Activated CD8-positive, alpha-beta memory T cell treated with anti-CD3 and anti-CD28 coated beads, Interleukin-2, amount 10 ng/mL, durations not matched to agents 7 days and 5 days (primary cell): ENCODE results near the gene ZSWIM3. TPM values are rescaled to one million over a fixed set of nuclear protein-coding genes. Genes with fewer than 3 reads are reported as not detected.

Source experiments
- ATAC-seq: fragments of 150-1000 bp; cut with Tn5 transposase; one replicate; pipeline ENCODE4 v1.10.0; 2021; ENCODE audit warnings: moderate library complexity
- CTCF ChIA-PET: fragments of 350-600 bp; sonication (Branson Sonifier 250); formaldehyde crosslinking; loops from one replicate; lab custom pipeline; 2021; ENCODE audit warnings: antibody characterized with exemption; lab: Charles Lee
- DNase-seq: peaks from one replicate; pipeline ENCODE4 v3.0.0-alpha.2; 2020
- H3K27ac Mint-ChIP-seq: one replicate; pipeline ENCODE4 v1.8.0; 2021; ENCODE audit warnings: mild to moderate bottlenecking, mixed read lengths
- H3K27me3 Mint-ChIP-seq: one replicate; pipeline ENCODE4 v1.8.0; 2021; ENCODE audit warnings: mixed read lengths
- H3K36me3 Mint-ChIP-seq: one replicate; pipeline ENCODE4 v1.8.0; 2021; ENCODE audit warnings: mild to moderate bottlenecking, mixed read lengths
- H3K4me1 Mint-ChIP-seq: one replicate; pipeline ENCODE4 v1.8.0; 2021; ENCODE audit warnings: mixed read lengths
- H3K4me3 Mint-ChIP-seq: one replicate; pipeline ENCODE4 v1.8.0; 2021; ENCODE audit warnings: mild to moderate bottlenecking, moderate library complexity, mixed read lengths
- H3K9me3 Mint-ChIP-seq: one replicate; pipeline ENCODE4 v1.8.0; 2022; ENCODE audit warnings: low read depth, mixed read lengths
- total RNA-seq, 2 experiments: library from RNA; stranded (reverse); gene quantifications; one replicate each; pipeline ENCODE4 v1.2.3, GENCODE V29; 2021

ZSWIM3 gene
- total RNA-seq, 2 experiments from 2014 or later, result 4.5 to 6.5 TPM

- DNase-seq (no peak), ATAC-seq (no peak)
- Mint-ChIP-seq H3K9me3 (no peaks in the 10 kb centered on the region), H3K27me3 (peaks cover 6% of the 10 kb centered on the region), H3K4me1 (peaks cover 15% of the 10 kb centered on the region), H3K4me3 (peak overlapping the region; percentile 70), H3K27ac (no peak overlapping the region), H3K36me3 (peaks cover 1% of the 10 kb centered on the region)
- CTCF ChIA-PET, result interaction anchor here (2.9 kb wide), 1 partner anchor 11 kb away, joined by 11 read pairs; no protein-coding TSS in a partner anchor
These were observed 22.1 kb upstream of the ZSWIM3 start for GRCh38 chr20:45835329-45835765.

DNA sequence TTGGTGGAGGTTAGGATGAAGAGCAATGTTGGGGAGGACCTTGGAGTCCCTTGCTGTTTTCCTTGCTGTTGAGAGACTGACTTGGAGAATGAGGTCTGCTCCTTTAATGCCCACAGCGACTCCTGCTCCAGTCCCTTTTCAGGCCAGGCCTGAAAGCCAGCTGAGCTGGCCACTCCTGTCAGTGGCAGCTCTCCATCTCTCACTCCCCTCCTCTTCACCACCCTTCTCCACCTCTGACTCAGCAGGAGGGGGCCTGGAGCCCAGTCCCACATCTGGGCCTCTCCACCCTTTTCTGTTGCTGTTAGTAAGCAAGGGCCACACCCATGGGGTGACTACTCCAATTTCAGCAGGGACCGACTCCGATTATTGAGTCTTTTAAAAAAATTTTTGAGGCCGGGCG, 21.6 kb upstream of the ZSWIM3 start:
- Mint-ChIP-seq H3K27me3 (peaks cover 2% of the 10 kb centered on the region), H3K4me1 (peaks cover 15% of the 10 kb centered on the region), H3K9me3 (no peaks in the 10 kb centered on the region), H3K36me3 (peaks cover 1% of the 10 kb centered on the region), H3K4me3 (no peak overlapping the region), H3K27ac (no peak overlapping the region)
- ATAC-seq (no peak), DNase-seq (no peak)
- CTCF ChIA-PET, result interaction anchor here (2.9 kb wide), 1 partner anchor 12 kb away, joined by 11 read pairs; no protein-coding TSS in a partner anchor

DNA sequence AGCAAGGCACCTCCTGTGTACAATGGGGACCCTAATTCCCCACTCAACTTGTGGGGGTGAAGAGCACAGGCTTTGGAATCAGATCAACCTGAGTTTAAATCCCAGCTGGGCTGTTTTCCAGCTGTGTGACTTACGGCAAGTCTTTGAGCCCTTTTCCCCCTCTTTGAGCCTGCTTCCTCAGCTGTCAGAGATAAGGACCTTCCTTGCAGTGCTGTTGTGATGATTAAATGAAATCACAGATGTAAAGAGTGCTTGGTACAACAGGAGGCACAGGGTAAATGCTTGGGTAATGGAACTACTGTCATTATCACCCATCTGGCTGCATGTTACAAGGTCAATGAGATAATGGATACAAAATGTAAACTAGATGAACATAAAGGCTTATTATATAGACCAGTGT, 20.6 kb upstream of the ZSWIM3 start:
- Mint-ChIP-seq H3K4me1 (peaks cover 15% of the 10 kb centered on the region), H3K4me3 (no peak overlapping the region), H3K27ac (no peak overlapping the region), H3K36me3 (peaks cover 1% of the 10 kb centered on the region), H3K9me3 (no peaks in the 10 kb centered on the region), H3K27me3 (peaks cover 2% of the 10 kb centered on the region)
- CTCF ChIA-PET, result no interaction called here
- no peak for ATAC-seq
- DNase-seq, result no peak

- H3K4me3 Mint-ChIP-seq, result no peak overlapping the region
- peaks cover 7% of the 10 kb centered on the region for H3K36me3 Mint-ChIP-seq
- DNase-seq (no peak), ATAC-seq (no peak)
- CTCF ChIA-PET, result interaction anchor here (1.0 kb wide), 1 partner anchor 112 kb away, joined by 3 read pairs; no protein-coding TSS in a partner anchor
- no peaks in the 10 kb centered on the region for H3K27me3 Mint-ChIP-seq
- H3K4me1 Mint-ChIP-seq, result peaks cover 6% of the 10 kb centered on the region
- no peaks in the 10 kb centered on the region for H3K9me3 Mint-ChIP-seq
- H3K27ac Mint-ChIP-seq, result no peak overlapping the region
These were observed 16.7 kb upstream of the ZSWIM3 start for GRCh38 chr20:45840700-45841198.

DNA sequence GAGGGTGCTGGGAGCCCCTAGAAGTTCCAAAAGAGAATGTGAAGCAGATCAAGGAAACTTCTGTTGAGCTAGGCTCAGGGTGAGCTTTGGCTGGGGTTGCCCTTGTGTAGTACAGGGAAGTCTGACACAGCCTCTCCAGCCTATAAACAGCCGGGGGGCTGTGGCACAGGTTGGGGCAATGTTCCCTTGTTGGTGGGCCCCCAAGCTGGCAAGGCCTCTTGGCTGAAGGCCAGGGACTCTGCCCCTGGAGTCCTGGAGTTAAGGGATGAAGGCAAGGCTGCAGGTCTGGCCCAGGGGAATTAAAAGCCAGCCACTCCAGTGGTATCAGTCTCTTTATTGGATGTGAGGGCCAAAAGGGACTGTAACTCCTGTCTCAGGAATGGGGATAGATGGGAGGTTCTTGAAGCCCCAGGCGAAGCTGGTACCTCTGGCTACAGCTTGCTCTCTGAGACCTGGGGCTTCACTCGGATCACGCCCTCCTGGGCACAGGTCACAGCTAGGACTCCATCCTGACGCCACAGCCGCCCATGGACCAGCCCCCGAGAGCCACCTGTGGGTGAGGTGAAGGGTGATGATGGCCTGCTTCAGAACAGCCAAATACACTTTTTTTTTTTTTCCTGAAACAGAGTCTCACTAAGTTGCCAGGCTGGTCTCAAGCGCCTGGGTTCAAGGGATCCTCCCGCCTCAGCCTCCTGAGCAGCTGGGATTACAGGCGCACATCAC, 15.8 kb upstream of the ZSWIM3 start:
- CTCF ChIA-PET, result interaction anchor here (1.0 kb wide), 1 partner anchor 111 kb away, joined by 3 read pairs; no protein-coding TSS in a partner anchor
- H3K36me3 Mint-ChIP-seq, result peaks cover 6% of the 10 kb centered on the region
- DNase-seq (no peak), ATAC-seq (no peak)
- no peak overlapping the region for H3K27ac Mint-ChIP-seq
- H3K27me3 Mint-ChIP-seq, result no peaks in the 10 kb centered on the region
- H3K4me3 Mint-ChIP-seq, result no peak overlapping the region
- H3K4me1 Mint-ChIP-seq, result peaks cover 6% of the 10 kb centered on the region
- no peaks in the 10 kb centered on the region for H3K9me3 Mint-ChIP-seq

DNA sequence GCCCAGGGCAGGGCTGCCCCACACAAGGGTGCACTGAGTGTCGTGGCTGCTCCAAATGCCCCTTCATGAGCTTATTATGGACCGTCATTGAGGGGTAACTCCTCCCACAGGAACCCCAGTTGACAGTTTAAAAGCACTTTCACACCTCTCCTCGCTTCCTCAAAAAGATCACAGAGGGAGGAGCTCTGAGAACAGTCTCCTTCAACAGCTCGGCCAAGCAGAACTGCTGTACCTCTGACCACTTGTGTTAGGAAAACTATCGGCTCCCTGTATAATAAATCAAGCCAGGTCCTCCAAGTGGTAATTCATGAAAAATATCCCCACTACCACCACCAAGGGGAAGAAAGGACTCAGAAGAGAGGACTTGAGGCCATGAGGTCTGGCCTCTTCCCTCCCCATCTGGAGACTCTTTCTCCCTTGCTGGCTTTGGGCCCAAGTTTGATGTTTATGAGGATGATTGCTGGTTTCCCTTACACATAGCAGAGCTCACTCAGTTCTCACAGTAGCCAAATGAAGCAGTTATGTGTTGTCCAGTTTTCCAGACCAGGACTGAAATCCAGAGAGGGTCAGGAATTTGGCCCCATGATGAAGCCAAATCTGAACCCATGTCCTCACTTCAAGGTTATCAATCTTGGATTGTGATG, 15.1 kb upstream of the ZSWIM3 start:
- Mint-ChIP-seq H3K4me1 (peaks cover 6% of the 10 kb centered on the region), H3K27me3 (no peaks in the 10 kb centered on the region), H3K27ac (peak overlapping the region; percentile 38), H3K9me3 (no peaks in the 10 kb centered on the region), H3K36me3 (peaks cover 5% of the 10 kb centered on the region), H3K4me3 (no peak overlapping the region)
- CTCF ChIA-PET, result interaction anchor here (1.0 to 1.5 kb wide), 2 partner anchors 16 to 19 kb away, joined by 3 to 4 read pairs; no protein-coding TSS in a partner anchor
- no peak for DNase-seq
- ATAC-seq, result peak; percentile 33

DNA sequence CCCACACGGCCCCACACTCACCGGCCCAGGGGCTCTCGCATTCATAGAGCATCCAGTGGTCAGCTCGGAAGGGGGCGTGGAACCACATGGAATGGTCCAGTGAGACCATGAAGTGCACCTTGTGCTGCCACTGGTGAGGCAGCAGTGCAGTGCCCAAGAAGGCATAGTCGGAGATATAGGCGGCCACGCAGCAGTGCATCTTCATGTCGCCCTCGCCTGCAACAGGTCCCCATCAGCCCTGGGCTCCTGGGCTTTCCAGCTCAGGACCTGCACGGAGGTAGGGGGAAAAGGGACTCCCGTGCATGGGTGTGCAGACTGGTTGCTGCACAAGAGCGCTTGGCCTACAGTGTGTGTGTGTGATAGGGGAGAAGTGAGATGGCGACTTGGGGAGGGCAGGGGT, 13.9 kb upstream of the ZSWIM3 start:
- no peaks in the 10 kb centered on the region for H3K9me3 Mint-ChIP-seq
- no peaks in the 10 kb centered on the region for H3K27me3 Mint-ChIP-seq
- ATAC-seq, result no peak
- no peak overlapping the region for H3K4me3 Mint-ChIP-seq
- H3K36me3 Mint-ChIP-seq, result peaks cover 5% of the 10 kb centered on the region
- no peak for DNase-seq
- no peak overlapping the region for H3K27ac Mint-ChIP-seq
- CTCF ChIA-PET, result interaction anchor here (1.5 kb wide), 1 partner anchor 17 kb away, joined by 3 read pairs; no protein-coding TSS in a partner anchor
- peaks cover 6% of the 10 kb centered on the region for H3K4me1 Mint-ChIP-seq

DNA sequence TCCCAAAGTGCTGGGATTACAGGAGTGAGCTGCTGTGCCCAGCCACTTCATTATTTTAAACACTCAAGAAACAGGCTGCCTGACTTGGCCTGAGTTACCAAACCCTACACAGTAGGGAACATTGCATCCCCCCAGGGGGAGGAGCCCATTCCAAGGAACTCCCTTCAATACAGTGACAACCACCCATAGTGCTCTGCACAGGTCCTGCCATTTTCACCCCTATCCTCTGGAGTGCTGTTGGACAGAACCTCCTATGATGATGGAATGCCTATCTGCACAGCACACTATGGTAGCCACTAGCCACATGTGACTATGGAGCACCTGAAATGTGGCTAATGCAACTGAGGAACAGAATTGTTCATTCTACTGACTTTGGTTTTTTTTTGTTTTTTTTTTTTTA, 12.0 kb upstream of the ZSWIM3 start:
- H3K27ac Mint-ChIP-seq, result no peak overlapping the region
- no peak for DNase-seq
- H3K9me3 Mint-ChIP-seq, result no peaks in the 10 kb centered on the region
- no peaks in the 10 kb centered on the region for H3K27me3 Mint-ChIP-seq
- H3K4me1 Mint-ChIP-seq, result peaks cover 6% of the 10 kb centered on the region
- H3K4me3 Mint-ChIP-seq, result no peak overlapping the region
- H3K36me3 Mint-ChIP-seq, result peaks cover 12% of the 10 kb centered on the region
- CTCF ChIA-PET, result no interaction called here
- no peak for ATAC-seq

GRCh38 chr20:45848421-45848820, 9.0 kb upstream of the ZSWIM3 start:
- no peaks in the 10 kb centered on the region for H3K4me1 Mint-ChIP-seq
- H3K4me3 Mint-ChIP-seq, result no peak overlapping the region
- ATAC-seq, result no peak
- no peak overlapping the region for H3K27ac Mint-ChIP-seq
- no peaks in the 10 kb centered on the region for H3K27me3 Mint-ChIP-seq
- H3K9me3 Mint-ChIP-seq, result no peaks in the 10 kb centered on the region
- H3K36me3 Mint-ChIP-seq, result peaks cover 17% of the 10 kb centered on the region
- no peak for DNase-seq
- CTCF ChIA-PET, result interaction anchor here (1.0 kb wide), 1 partner anchor 20 kb away, joined by 3 read pairs; no protein-coding TSS in a partner anchor

DNA sequence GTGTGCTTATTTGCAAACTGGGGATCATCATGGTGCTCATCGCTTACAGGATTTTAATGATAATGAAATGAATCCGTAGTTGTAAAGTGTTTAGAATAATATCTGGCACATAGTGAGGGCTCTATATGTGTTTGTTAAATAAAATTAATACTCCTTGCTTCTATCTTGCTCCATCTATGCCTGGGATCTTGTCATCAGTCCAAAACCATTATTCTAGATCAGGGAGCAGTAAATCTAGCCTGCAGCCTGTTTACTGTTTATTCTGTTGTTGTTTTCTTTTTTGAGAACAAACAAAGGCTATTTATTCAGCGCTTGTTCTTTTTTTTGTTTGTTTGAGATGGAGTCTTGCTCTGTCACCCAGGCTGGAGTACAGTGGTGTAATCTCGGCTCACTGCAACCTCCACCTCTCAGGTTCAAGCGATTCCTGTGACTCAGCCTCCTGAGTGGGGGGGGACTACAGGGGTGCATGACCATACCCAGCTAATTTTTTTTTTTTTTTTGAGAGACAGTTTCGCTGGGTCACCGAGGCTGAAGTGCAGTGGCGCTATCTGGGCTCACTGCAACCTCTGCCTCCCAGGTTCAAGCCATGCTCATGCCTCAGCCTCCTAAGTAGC, 8.3 kb upstream of the ZSWIM3 start:
- CTCF ChIA-PET, result interaction anchor here (1.0 kb wide), 1 partner anchor 20 kb away, joined by 3 read pairs; no protein-coding TSS in a partner anchor
- no peaks in the 10 kb centered on the region for H3K27me3 Mint-ChIP-seq
- H3K4me1 Mint-ChIP-seq, result no peaks in the 10 kb centered on the region
- H3K36me3 Mint-ChIP-seq, result peaks cover 20% of the 10 kb centered on the region
- H3K4me3 Mint-ChIP-seq, result no peak overlapping the region
- DNase-seq (no peak), ATAC-seq (no peak)
- H3K27ac Mint-ChIP-seq, result no peak overlapping the region
- H3K9me3 Mint-ChIP-seq, result no peaks in the 10 kb centered on the region

DNA sequence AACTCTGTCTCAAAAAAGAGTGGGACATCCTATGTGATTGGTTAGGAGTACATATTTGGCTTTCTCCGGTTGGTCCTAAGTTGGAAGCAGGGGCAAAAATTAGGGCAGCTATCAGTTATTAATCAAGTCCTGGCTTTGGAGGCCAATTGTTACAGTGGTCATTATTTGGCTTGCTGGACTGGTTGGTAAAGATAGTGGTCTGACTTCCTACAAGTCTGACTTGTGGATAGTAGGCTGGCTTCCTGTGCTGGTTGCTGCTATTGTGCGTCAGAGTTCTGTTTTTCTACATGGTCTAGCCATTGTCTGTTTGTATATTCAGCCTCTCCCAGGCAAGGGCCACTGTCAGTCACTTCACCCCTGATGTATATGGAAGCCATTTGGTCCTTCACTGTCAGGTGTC, 7.2 kb upstream of the ZSWIM3 start:
- CTCF ChIA-PET, result no interaction called here
- Mint-ChIP-seq H3K36me3 (peaks cover 19% of the 10 kb centered on the region), H3K27ac (no peak overlapping the region), H3K4me3 (no peak overlapping the region), H3K9me3 (no peaks in the 10 kb centered on the region), H3K27me3 (no peaks in the 10 kb centered on the region), H3K4me1 (peaks cover 6% of the 10 kb centered on the region)
- no peak for ATAC-seq
- no peak for DNase-seq

GRCh38 chr20:45850926-45851325, 6.5 kb upstream of the ZSWIM3 start:
- H3K27me3 Mint-ChIP-seq, result no peaks in the 10 kb centered on the region
- no peaks in the 10 kb centered on the region for H3K9me3 Mint-ChIP-seq
- H3K36me3 Mint-ChIP-seq, result peaks cover 19% of the 10 kb centered on the region
- CTCF ChIA-PET, result interaction anchor here (1.2 to 1.8 kb wide), 3 partner anchors 18 to 119 kb away, joined by 3 to 5 read pairs (median 3); partner anchors contain the start of gene SNX21
- ATAC-seq (no peak), DNase-seq (no peak)
- H3K27ac Mint-ChIP-seq, result no peak overlapping the region
- H3K4me1 Mint-ChIP-seq, result peaks cover 10% of the 10 kb centered on the region
- H3K4me3 Mint-ChIP-seq, result no peak overlapping the region

DNA sequence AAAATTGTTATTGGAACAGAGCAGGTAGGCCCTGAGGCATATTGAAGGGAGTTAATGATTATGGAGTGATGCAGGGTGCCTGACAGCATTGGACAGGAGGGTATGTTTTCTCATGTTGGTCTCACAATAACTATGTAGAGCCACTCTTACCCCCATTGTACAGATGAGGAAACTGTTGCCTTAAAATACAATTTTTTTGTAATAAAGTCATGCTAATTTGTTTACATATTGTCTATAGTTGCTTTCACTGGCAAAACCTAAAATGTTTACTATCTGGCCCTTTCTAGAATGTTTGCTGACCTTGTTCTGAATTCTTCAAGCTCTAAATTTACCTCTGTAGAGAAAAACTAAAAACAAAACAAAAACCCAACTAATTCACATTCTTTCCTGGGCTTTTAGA, 5.9 kb upstream of the ZSWIM3 start:
- no peaks in the 10 kb centered on the region for H3K27me3 Mint-ChIP-seq

More for the DNA sequence above, 5.9 kb upstream of the ZSWIM3 start:
- H3K36me3 Mint-ChIP-seq, result peaks cover 19% of the 10 kb centered on the region
- H3K4me1 Mint-ChIP-seq, result peaks cover 15% of the 10 kb centered on the region
- DNase-seq (no peak), ATAC-seq (no peak)
- H3K9me3 Mint-ChIP-seq, result no peaks in the 10 kb centered on the region
- CTCF ChIA-PET, result interaction anchor here (1.0 to 1.8 kb wide), 5 partner anchors 17 to 118 kb away, joined by 3 to 5 read pairs (median 3); partner anchors contain the start of gene SNX21
- H3K4me3 Mint-ChIP-seq, result no peak overlapping the region
- H3K27ac Mint-ChIP-seq, result no peak overlapping the region
